ENCODE results near the gene VPREB3.

The VPREB3 gene

GRCh38 chr22:23716811-23717801 is 37.1 kb downstream of the VPREB3 start:
- CTCF ChIA-PET, result interaction anchor here (0.6 to 1.1 kb wide), 3 partner anchors 21 to 133 kb away, joined by 3 read pairs; partner anchors contain the start of gene CHCHD10
- DNase-seq (ENCODE audit: extremely low spot score), result peak; percentile 94
- POLR2A ChIA-PET, result no interaction called here
- TF ChIP-seq CTCF (IDR thresholded peaks at IDR 0.05; ENCODE audit: control extremely low read depth, extremely low read depth, low read depth, missing control alignments), result no peak

GRCh38 chr22:23715806-23716375 is 38.3 kb downstream of the VPREB3 start:
- DNase-seq (ENCODE audit: extremely low spot score), result no peak
- POLR2A ChIA-PET, result no interaction called here
- CTCF ChIA-PET, result no interaction called here
- TF ChIP-seq CTCF (IDR thresholded peaks at IDR 0.05; ENCODE audit: control extremely low read depth, extremely low read depth, low read depth, missing control alignments), result no peak

- DNase-seq (ENCODE audit: extremely low spot score), result no peak
- POLR2A ChIA-PET, result interaction anchor here (0.8 kb wide), 1 partner anchor 17 kb away, joined by 3 read pairs; no protein-coding TSS in a partner anchor
- CTCF ChIA-PET, result interaction anchor here (1.0 kb wide), 1 partner anchor 135 kb away, joined by 3 read pairs; no protein-coding TSS in a partner anchor
- TF ChIP-seq CTCF (IDR thresholded peaks at IDR 0.05; ENCODE audit: control extremely low read depth, extremely low read depth, low read depth, missing control alignments), result no peak
Measured at GRCh38 chr22:23714596-23715578, 39.3 kb downstream of the VPREB3 start.

- TF ChIP-seq CTCF (IDR thresholded peaks at IDR 0.05; ENCODE audit: control extremely low read depth, extremely low read depth, low read depth, missing control alignments), result no peak
- CTCF ChIA-PET, result interaction anchor here (0.8 to 1.7 kb wide), 3 partner anchors 15 to 180 kb away, joined by 3 to 4 read pairs (median 3); partner anchors contain the start of gene MIF
- no peak for DNase-seq (ENCODE audit: extremely low spot score)
- POLR2A ChIA-PET, result interaction anchor here (0.8 kb wide), 1 partner anchor 16 kb away, joined by 3 read pairs; no protein-coding TSS in a partner anchor
Measured at GRCh38 chr22:23713696-23714595, 40.3 kb downstream of the VPREB3 start.

GRCh38 chr22:23712256-23712655 is 42.0 kb downstream of the VPREB3 start:
- CTCF ChIA-PET, result interaction anchor here (0.9 to 1.7 kb wide), 4 partner anchors 16 to 182 kb away, joined by 3 to 5 read pairs (median 3); partner anchors contain the start of gene MIF

More at GRCh38 chr22:23712256-23712655, 42.0 kb downstream of the VPREB3 start:
- POLR2A ChIA-PET, result no interaction called here
- DNase-seq (ENCODE audit: extremely low spot score), result no peak
- TF ChIP-seq CTCF (IDR thresholded peaks at IDR 0.05; ENCODE audit: control extremely low read depth, extremely low read depth, low read depth, missing control alignments), result no peak
